Neural cell (in vitro differentiated cells): ENCODE results near the gene PALD1. TPM values are rescaled to one million over a fixed set of nuclear protein-coding genes. Genes with fewer than 3 reads are reported as not detected.

Source experiments
- H2AFZ ChIP-seq: fragments of 200-600, 300-800 bp; sonication (generic), shearing (Covaris generic); 2 replicates; pipeline ENCODE4 v1.6.0; 2014; ENCODE audit warnings: low read depth, mild to moderate bottlenecking, antibody characterized with exemption, low read length, moderate library complexity
- H3F3A ChIP-seq: fragments of 200-600 bp; shearing (Covaris generic); 2 replicates; pipeline ENCODE4 v1.6.1; 2016; ENCODE audit warnings: mild to moderate bottlenecking, moderate library complexity, mixed read lengths, antibody characterized with exemption, low read length; ENCODE audit not compliant: insufficient read depth, poor library complexity, severe bottlenecking
- H3K27ac ChIP-seq: fragments of 200-600, 300-800 bp; sonication (generic), shearing (Covaris generic); 2 replicates; pipeline ENCODE4 v1.5.1; 2014; ENCODE audit warnings: mild to moderate bottlenecking, low read length, moderate library complexity
- H3K27me3 ChIP-seq: fragments of 300-800, 200-600 bp; sonication (generic), shearing (Covaris generic); 2 replicates; pipeline ENCODE4 v1.6.0; 2014; ENCODE audit warnings: mild to moderate bottlenecking, low read depth, low read length, moderate library complexity; ENCODE audit not compliant: insufficient read depth
- H3K36me3 ChIP-seq: fragments of 300-800, 200-600 bp; sonication (generic), shearing (Covaris generic); 2 replicates; pipeline ENCODE4 v1.5.1; 2014; ENCODE audit warnings: mild to moderate bottlenecking, antibody characterized with exemption, low read length, moderate library complexity; ENCODE audit not compliant: insufficient read depth
- H3K4me2 ChIP-seq: fragments of 300-800, 200-600 bp; sonication (generic), shearing (Covaris generic); 2 replicates; pipeline ENCODE4 v1.6.0; 2014; ENCODE audit warnings: mild to moderate bottlenecking, low read length
- H3K4me3 ChIP-seq: fragments of 300-800, 200-600 bp; sonication (generic), shearing (Covaris generic); 2 replicates; pipeline ENCODE4 v1.5.1; 2014; ENCODE audit warnings: mild to moderate bottlenecking, low read length, moderate library complexity
- H3K79me2 ChIP-seq: fragments of 200-600 bp; shearing (Covaris generic); replicated peaks from 2 replicates; pipeline ENCODE4 v1.6.0; 2014; ENCODE audit warnings: mild to moderate bottlenecking, low read length, moderate library complexity; ENCODE audit not compliant: insufficient read depth
- H3K9ac ChIP-seq: fragments of 300-800, 200-600 bp; sonication (generic), shearing (Covaris generic); 2 replicates; pipeline ENCODE4 v1.6.1; 2016; ENCODE audit warnings: mild to moderate bottlenecking, low read length, mixed read lengths
- H3K9me2 ChIP-seq: fragments of 200-600 bp; shearing (Covaris generic); 2 replicates; pipeline ENCODE4 v1.6.1; 2016; ENCODE audit warnings: mild to moderate bottlenecking, low read length, mixed read lengths; ENCODE audit not compliant: insufficient read depth
- H3K9me3 ChIP-seq: fragments of 200-600, 300-800 bp; sonication (generic), shearing (Covaris generic); 2 replicates; pipeline ENCODE4 v1.6.1; 2016; ENCODE audit warnings: mild to moderate bottlenecking, mixed run types, low read length, moderate library complexity, mixed read lengths
- H4K20me1 ChIP-seq: fragments of 200-600 bp; shearing (Covaris generic); 2 replicates; pipeline ENCODE4 v1.6.1; 2016; ENCODE audit warnings: mild to moderate bottlenecking, mixed run types; ENCODE audit not compliant: insufficient read depth
- EP300 ChIP-seq: fragments of 450-650 bp; conservative IDR thresholded peaks from 2 replicates; pipeline ENCODE4 v1.6.1; 2014; ENCODE audit warnings: antibody characterized with exemption, mild to moderate bottlenecking, moderate library complexity; ENCODE audit not compliant: poor library complexity, severe bottlenecking
- EZH2 ChIP-seq: fragments of 200-600, 300-800 bp; shearing (Covaris generic), sonication (generic); IDR thresholded peaks from 2 replicates; pipeline ENCODE4 v1.6.1; 2014; ENCODE audit warnings: antibody characterized with exemption, low read length, borderline replicate concordance, mild to moderate bottlenecking; ENCODE audit not compliant: insufficient read depth, poor library complexity, severe bottlenecking
- MXI1 ChIP-seq: fragments of 450-650 bp; conservative IDR thresholded peaks from 2 replicates; pipeline ENCODE4 v1.6.1; 2014; ENCODE audit warnings: antibody characterized with exemption, mild to moderate bottlenecking; ENCODE audit not compliant: poor library complexity, severe bottlenecking
- POLR2AphosphoS5 ChIP-seq: IDR thresholded peaks from 2 replicates; pipeline ENCODE4 v1.6.1; 2012
- RAD21 ChIP-seq: fragments of 450-650 bp; conservative IDR thresholded peaks from 2 replicates; pipeline ENCODE4 v1.6.1; 2014; ENCODE audit warnings: antibody characterized with exemption, mild to moderate bottlenecking, moderate library complexity
- SMC3 ChIP-seq: fragments of 450-650 bp; conservative IDR thresholded peaks from 2 replicates; pipeline ENCODE4 v1.6.1; 2014; ENCODE audit warnings: antibody characterized with exemption, mild to moderate bottlenecking, moderate library complexity; ENCODE audit not compliant: poor library complexity
- TAF1 ChIP-seq: IDR thresholded peaks from 2 replicates; pipeline ENCODE4 v1.6.1; 2012; ENCODE audit warnings: low read depth
- polyA plus RNA-seq: library from polyadenylated mRNA; depleted of rRNA; stranded (reverse); fragments of >200 nt; gene quantifications from 2 replicates; pipeline ENCODE4 v1.2.3, GENCODE V29; 2014
- TF ChIP-seq, protein P1 (sequence below): IDR thresholded peaks from 2 replicates; pipeline ENCODE4 v1.6.1; 2012; ENCODE audit warnings: borderline replicate concordance
- TF ChIP-seq, protein P2 (sequence below): fragments of 450-650 bp; IDR thresholded peaks from 2 replicates; pipeline ENCODE4 v1.5.1; 2014; ENCODE audit warnings: antibody characterized with exemption, mild to moderate bottlenecking, moderate library complexity; ENCODE audit not compliant: poor library complexity, severe bottlenecking

The PALD1 gene
- polyA plus RNA-seq, 1 donor from 2014 or later, result 1.1 TPM

DNA sequence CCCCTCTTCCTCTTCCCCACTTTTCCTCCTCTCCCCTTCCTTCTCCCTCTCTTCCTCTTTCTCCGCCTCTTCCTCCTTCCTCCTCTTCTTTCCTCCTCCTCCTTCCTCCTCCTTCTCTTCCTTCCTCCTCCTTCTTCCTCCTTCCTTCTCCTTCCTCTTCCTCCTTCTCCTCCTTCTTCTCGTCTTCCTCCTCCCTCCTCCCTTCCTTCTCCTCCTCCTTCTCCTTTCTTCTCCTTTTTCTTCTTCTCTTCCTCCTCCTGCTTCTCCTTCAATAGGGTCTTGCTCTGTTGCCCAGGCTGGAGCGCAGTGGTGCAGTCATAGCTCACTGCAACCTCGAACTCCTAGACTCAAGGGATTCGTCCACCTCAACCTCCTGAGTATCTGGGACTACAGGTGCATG is 56.9 kb downstream of the PALD1 start:
- Histone ChIP-seq H3K36me3 (no peaks in the 10 kb centered on the region), H3F3A (no peaks in the 10 kb centered on the region), H3K9ac (no peak overlapping the region), H2AFZ (no peak overlapping the region), H4K20me1 (no peaks in the 10 kb centered on the region), H3K9me3 (no peaks in the 10 kb centered on the region), H3K9me2 (no peaks in the 10 kb centered on the region), H3K27ac (no peak overlapping the region), H3K4me3 (no peak overlapping the region), H3K4me2 (no peak overlapping the region), H3K79me2 (no peaks in the 10 kb centered on the region), H3K27me3 (no peaks in the 10 kb centered on the region)
- no peak for TF ChIP-seq EZH2
- TF ChIP-seq SMC3, result no peak
- TF ChIP-seq, protein P1, sequence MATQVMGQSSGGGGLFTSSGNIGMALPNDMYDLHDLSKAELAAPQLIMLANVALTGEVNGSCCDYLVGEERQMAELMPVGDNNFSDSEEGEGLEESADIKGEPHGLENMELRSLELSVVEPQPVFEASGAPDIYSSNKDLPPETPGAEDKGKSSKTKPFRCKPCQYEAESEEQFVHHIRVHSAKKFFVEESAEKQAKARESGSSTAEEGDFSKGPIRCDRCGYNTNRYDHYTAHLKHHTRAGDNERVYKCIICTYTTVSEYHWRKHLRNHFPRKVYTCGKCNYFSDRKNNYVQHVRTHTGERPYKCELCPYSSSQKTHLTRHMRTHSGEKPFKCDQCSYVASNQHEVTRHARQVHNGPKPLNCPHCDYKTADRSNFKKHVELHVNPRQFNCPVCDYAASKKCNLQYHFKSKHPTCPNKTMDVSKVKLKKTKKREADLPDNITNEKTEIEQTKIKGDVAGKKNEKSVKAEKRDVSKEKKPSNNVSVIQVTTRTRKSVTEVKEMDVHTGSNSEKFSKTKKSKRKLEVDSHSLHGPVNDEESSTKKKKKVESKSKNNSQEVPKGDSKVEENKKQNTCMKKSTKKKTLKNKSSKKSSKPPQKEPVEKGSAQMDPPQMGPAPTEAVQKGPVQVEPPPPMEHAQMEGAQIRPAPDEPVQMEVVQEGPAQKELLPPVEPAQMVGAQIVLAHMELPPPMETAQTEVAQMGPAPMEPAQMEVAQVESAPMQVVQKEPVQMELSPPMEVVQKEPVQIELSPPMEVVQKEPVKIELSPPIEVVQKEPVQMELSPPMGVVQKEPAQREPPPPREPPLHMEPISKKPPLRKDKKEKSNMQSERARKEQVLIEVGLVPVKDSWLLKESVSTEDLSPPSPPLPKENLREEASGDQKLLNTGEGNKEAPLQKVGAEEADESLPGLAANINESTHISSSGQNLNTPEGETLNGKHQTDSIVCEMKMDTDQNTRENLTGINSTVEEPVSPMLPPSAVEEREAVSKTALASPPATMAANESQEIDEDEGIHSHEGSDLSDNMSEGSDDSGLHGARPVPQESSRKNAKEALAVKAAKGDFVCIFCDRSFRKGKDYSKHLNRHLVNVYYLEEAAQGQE, result no peak
- TF ChIP-seq TAF1, result no peak
- no peak for TF ChIP-seq EP300
- TF ChIP-seq, protein P2, sequence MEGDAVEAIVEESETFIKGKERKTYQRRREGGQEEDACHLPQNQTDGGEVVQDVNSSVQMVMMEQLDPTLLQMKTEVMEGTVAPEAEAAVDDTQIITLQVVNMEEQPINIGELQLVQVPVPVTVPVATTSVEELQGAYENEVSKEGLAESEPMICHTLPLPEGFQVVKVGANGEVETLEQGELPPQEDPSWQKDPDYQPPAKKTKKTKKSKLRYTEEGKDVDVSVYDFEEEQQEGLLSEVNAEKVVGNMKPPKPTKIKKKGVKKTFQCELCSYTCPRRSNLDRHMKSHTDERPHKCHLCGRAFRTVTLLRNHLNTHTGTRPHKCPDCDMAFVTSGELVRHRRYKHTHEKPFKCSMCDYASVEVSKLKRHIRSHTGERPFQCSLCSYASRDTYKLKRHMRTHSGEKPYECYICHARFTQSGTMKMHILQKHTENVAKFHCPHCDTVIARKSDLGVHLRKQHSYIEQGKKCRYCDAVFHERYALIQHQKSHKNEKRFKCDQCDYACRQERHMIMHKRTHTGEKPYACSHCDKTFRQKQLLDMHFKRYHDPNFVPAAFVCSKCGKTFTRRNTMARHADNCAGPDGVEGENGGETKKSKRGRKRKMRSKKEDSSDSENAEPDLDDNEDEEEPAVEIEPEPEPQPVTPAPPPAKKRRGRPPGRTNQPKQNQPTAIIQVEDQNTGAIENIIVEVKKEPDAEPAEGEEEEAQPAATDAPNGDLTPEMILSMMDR, result no peak
- TF ChIP-seq RAD21, result no peak
- TF ChIP-seq MXI1, result no peak
- no peak for TF ChIP-seq POLR2AphosphoS5

DNA sequence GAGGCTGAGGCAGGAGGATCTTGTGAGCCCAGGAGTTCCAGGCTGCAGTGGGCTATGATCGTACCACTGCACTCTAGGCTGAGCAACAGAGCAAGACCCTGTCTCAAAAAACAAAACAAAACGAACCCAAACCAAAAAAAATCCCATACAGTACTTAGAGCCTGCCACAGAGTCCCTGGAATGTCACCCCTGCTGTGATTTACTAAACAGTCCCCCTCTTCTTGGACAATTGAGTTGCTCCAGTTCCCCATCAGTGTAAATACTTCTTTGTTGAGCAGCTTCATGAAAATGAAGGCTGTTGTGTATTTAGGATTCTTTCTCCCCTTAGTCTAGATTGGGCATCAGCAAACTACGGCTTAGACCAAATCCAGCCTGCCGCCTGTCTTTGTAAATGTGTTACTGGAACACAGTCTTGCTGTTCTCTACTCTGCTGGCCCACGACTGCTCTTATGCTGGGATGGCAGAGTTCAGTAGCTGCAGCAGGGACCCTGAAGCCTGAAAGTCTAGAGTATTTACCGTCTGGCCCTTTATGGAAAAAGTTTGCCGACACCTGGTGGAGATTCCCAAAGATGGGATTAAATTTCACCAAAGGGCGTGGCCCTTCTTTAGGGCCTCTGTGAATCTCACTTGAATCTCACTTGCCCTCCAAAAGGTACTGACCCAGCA is 57.8 kb downstream of the PALD1 start:
- Histone ChIP-seq H3K79me2 (no peaks in the 10 kb centered on the region), H3K9me2 (no peaks in the 10 kb centered on the region), H3K9me3 (no peaks in the 10 kb centered on the region), H4K20me1 (no peaks in the 10 kb centered on the region), H3K9ac (no peak overlapping the region), H3K4me3 (no peak overlapping the region), H2AFZ (no peak overlapping the region), H3K36me3 (no peaks in the 10 kb centered on the region), H3K4me2 (no peak overlapping the region), H3F3A (no peaks in the 10 kb centered on the region), H3K27ac (no peak overlapping the region), H3K27me3 (no peaks in the 10 kb centered on the region)
- TF ChIP-seq EP300, result no peak
- no peak for TF ChIP-seq EZH2
- TF ChIP-seq SMC3, result no peak
- no peak for TF ChIP-seq POLR2AphosphoS5
- TF ChIP-seq, protein P1, result no peak
- no peak for TF ChIP-seq RAD21
- TF ChIP-seq, protein P2, result no peak
- no peak for TF ChIP-seq MXI1
- TF ChIP-seq TAF1, result no peak
